KMS-11 (cell line): ENCODE results near the gene EXOC1.
A peak's percentile ranks its signal among the peaks of the same experiment; 100 is the strongest.

Source experiments
- H2AFZ ChIP-seq: fragments of 200-600 bp; sonication (generic); 2 replicates; pipeline ENCODE4 v1.6.1; 2016; ENCODE audit warnings: antibody characterized with exemption, mixed run types, low read depth
- H3K27ac ChIP-seq: fragments of 200-600 bp; sonication (generic); 2 replicates; pipeline ENCODE4 v1.6.1; 2016; ENCODE audit warnings: mild to moderate bottlenecking, mixed run types
- H3K27me3 ChIP-seq: fragments of 200-600 bp; sonication (generic); 2 replicates; pipeline ENCODE4 v1.6.1; 2017; ENCODE audit warnings: mild to moderate bottlenecking, low read depth, mixed run types, moderate library complexity; ENCODE audit not compliant: insufficient read depth
- H3K36me3 ChIP-seq: fragments of 200-600 bp; sonication (generic); 2 replicates; pipeline ENCODE4 v1.6.1; 2017; ENCODE audit warnings: mild to moderate bottlenecking, mixed run types; ENCODE audit not compliant: insufficient read depth
- H3K4me1 ChIP-seq: fragments of 200-600 bp; sonication (generic); 2 replicates; pipeline ENCODE4 v1.6.1; 2016; ENCODE audit warnings: mild to moderate bottlenecking, low read depth, mixed run types; ENCODE audit not compliant: poor library complexity, severe bottlenecking
- H3K4me2 ChIP-seq: fragments of 200-600 bp; sonication (generic); 2 replicates; pipeline ENCODE4 v1.7.0; 2016; ENCODE audit warnings: mild to moderate bottlenecking, mixed run types
- H3K4me3 ChIP-seq: fragments of 200-600 bp; sonication (generic); IDR thresholded peaks from 2 replicates; pipeline ENCODE4 v1.6.1; 2017; ENCODE audit warnings: low read depth, low read length, mixed read lengths; ENCODE audit not compliant: insufficient read depth
- H3K79me2 ChIP-seq: fragments of 200-600 bp; sonication (generic); 2 replicates; pipeline ENCODE4 v1.6.1; 2016; ENCODE audit warnings: low read depth, mixed run types; ENCODE audit not compliant: insufficient read depth
- H3K9ac ChIP-seq: fragments of 200-600 bp; sonication (generic); 2 replicates; pipeline ENCODE4 v1.6.1; 2016; ENCODE audit warnings: mild to moderate bottlenecking, mixed run types
- H4K20me1 ChIP-seq: fragments of 200-600 bp; sonication (generic); 2 replicates; pipeline ENCODE4 v1.6.1; 2016; ENCODE audit warnings: mild to moderate bottlenecking, mixed run types; ENCODE audit not compliant: insufficient read depth
- TF ChIP-seq, protein P1 (sequence below): fragments of 200-600 bp; sonication (generic); conservative IDR thresholded peaks from 2 replicates; pipeline ENCODE4 v1.6.1; 2017; ENCODE audit warnings: low read depth, mild to moderate bottlenecking, antibody characterized with exemption, low read length, moderate library complexity, mixed read lengths

The EXOC1 gene

DNA sequence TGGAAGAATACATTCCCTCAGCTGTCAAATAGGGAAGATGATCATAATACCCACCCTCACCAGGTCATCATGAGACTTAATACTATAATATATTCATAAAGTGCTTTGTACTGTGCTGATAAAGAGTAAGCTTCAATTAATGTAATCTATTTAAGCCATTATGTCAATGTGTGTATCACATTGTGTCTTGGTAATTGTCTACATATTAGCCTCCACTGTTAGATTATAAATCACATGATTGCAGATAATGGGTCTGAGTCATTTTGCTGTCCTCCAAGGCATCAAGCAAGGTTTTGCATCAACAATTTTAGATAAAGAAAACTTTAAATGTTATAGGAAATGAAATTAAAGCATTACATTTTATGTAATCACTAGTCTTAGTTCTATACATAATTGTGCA, 50.1 kb downstream of the EXOC1 start:
- no peak overlapping the region for H3K27ac ChIP-seq
- H3K36me3 ChIP-seq, result no peaks in the 10 kb centered on the region
- no peaks in the 10 kb centered on the region for H3K79me2 ChIP-seq
- no peak overlapping the region for H3K4me2 ChIP-seq
- no peak overlapping the region for H3K9ac ChIP-seq
- TF ChIP-seq, protein P1, sequence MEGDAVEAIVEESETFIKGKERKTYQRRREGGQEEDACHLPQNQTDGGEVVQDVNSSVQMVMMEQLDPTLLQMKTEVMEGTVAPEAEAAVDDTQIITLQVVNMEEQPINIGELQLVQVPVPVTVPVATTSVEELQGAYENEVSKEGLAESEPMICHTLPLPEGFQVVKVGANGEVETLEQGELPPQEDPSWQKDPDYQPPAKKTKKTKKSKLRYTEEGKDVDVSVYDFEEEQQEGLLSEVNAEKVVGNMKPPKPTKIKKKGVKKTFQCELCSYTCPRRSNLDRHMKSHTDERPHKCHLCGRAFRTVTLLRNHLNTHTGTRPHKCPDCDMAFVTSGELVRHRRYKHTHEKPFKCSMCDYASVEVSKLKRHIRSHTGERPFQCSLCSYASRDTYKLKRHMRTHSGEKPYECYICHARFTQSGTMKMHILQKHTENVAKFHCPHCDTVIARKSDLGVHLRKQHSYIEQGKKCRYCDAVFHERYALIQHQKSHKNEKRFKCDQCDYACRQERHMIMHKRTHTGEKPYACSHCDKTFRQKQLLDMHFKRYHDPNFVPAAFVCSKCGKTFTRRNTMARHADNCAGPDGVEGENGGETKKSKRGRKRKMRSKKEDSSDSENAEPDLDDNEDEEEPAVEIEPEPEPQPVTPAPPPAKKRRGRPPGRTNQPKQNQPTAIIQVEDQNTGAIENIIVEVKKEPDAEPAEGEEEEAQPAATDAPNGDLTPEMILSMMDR, result no peak
- peaks cover 9% of the 10 kb centered on the region for H3K4me1 ChIP-seq
- no peak overlapping the region for H3K4me3 ChIP-seq
- H2AFZ ChIP-seq, result no peak overlapping the region
- H4K20me1 ChIP-seq, result no peaks in the 10 kb centered on the region
- H3K27me3 ChIP-seq, result no peaks in the 10 kb centered on the region

DNA sequence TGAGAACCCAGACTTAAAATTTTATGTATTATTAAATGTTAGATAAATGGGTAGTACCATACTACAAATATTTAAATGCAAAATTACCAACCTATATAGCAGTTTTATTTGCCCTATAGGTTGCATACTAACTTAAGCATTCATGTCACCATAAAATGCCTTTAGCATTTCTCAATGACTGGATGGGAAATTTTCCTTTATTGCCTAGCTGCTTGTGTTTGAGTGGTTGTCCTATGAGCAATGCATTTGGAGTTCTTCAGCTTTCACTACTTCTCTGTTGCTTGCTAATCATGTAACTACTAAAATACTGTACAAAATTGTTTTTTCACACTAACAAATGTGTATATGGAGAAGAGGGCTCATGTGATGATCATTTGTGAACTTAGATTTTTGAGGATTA, 51.1 kb downstream of the EXOC1 start:
- no peak overlapping the region for H3K9ac ChIP-seq
- H3K36me3 ChIP-seq, result no peaks in the 10 kb centered on the region
- H4K20me1 ChIP-seq, result no peaks in the 10 kb centered on the region
- no peak overlapping the region for H2AFZ ChIP-seq
- H3K27ac ChIP-seq, result no peak overlapping the region
- H3K79me2 ChIP-seq, result no peaks in the 10 kb centered on the region
- H3K4me2 ChIP-seq, result no peak overlapping the region
- TF ChIP-seq, protein P1, result no peak
- peaks cover 9% of the 10 kb centered on the region for H3K4me1 ChIP-seq
- no peaks in the 10 kb centered on the region for H3K27me3 ChIP-seq
- no peak overlapping the region for H3K4me3 ChIP-seq

DNA sequence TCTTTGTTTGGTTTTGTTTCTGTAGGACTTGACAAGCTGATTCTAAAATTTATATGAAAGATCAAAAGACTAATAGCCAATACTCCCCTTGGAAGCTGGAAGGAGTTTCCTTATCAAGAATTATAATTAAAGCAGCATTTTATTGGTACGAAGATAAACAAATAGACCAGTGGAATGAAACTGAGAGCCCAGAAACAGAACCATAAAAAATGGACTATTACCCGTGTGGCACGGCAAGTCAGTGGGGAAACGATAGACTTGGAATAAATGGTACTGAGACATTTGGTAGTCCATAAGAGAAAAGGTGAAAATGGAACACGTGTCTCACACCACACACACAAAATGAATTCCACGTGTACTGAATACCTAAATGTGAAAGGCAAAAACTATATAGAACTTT, 52.9 kb downstream of the EXOC1 start:
- Histone ChIP-seq H2AFZ (no peak overlapping the region), H3K4me3 (no peak overlapping the region), H4K20me1 (no peaks in the 10 kb centered on the region), H3K9ac (no peak overlapping the region), H3K27me3 (no peaks in the 10 kb centered on the region), H3K4me2 (no peak overlapping the region), H3K79me2 (no peaks in the 10 kb centered on the region), H3K27ac (no peak overlapping the region), H3K4me1 (peaks cover 9% of the 10 kb centered on the region), H3K36me3 (no peaks in the 10 kb centered on the region)
- TF ChIP-seq, protein P1, result no peak

DNA sequence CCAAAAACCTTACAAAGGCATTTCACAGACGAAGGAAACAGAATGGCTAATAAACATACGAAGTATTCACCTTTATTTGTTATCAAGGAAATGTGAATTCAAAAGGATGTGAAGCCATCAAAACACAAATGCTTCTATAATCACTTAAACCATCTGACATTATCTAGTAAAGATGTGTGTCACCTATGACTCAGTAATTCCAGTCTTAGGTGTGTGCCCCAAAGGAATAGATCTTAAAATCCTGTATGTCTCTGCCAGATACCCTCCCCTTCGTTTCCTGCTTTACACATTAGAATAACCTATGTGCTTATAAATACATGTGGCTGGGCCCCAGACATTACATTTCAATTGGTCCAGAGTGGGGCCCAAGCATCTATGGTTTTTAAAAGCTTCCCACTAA, 53.5 kb downstream of the EXOC1 start:
- H4K20me1 ChIP-seq, result no peaks in the 10 kb centered on the region
- no peak overlapping the region for H3K4me3 ChIP-seq
- no peaks in the 10 kb centered on the region for H3K79me2 ChIP-seq
- H3K36me3 ChIP-seq, result no peaks in the 10 kb centered on the region
- peaks cover 9% of the 10 kb centered on the region for H3K4me1 ChIP-seq
- H2AFZ ChIP-seq, result no peak overlapping the region
- H3K4me2 ChIP-seq, result peak overlapping the region; percentile 33
- TF ChIP-seq, protein P1, result no peak
- no peak overlapping the region for H3K27ac ChIP-seq
- no peaks in the 10 kb centered on the region for H3K27me3 ChIP-seq
- H3K9ac ChIP-seq, result no peak overlapping the region
